NCI-H1417 treated with DMSO at 0.1 percent for 48 hours (cell line): ENCODE results near the gene KCNJ8.

Experiments
- DNase-seq: peaks from one replicate; lab custom pipeline; 2025; lab: John Stamatoyannopoulos, UW

KCNJ8 gene

GRCh38 chr12:21715386-21715785 lies 59.1 kb downstream of the KCNJ8 start:
- DNase-seq = no peak
